GM21576 (cell line): Measurements from ENCODE around the gene CCDC196.

ENCODE experiments used
- ATAC-seq: cut with Tn5 transposase; IDR thresholded peaks from one replicate; pipeline ENCODE4 v1.9.1; 2021; ENCODE audit warnings: mild to moderate bottlenecking, moderate library complexity; ENCODE audit not compliant: unreplicated experiment

CCDC196 gene, protein sequence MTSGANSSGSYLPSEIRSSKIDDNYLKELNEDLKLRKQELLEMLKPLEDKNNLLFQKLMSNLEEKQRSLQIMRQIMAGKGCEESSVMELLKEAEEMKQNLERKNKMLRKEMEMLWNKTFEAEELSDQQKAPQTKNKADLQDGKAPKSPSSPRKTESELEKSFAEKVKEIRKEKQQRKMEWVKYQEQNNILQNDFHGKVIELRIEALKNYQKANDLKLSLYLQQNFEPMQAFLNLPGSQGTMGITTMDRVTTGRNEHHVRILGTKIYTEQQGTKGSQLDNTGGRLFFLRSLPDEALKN

DNA sequence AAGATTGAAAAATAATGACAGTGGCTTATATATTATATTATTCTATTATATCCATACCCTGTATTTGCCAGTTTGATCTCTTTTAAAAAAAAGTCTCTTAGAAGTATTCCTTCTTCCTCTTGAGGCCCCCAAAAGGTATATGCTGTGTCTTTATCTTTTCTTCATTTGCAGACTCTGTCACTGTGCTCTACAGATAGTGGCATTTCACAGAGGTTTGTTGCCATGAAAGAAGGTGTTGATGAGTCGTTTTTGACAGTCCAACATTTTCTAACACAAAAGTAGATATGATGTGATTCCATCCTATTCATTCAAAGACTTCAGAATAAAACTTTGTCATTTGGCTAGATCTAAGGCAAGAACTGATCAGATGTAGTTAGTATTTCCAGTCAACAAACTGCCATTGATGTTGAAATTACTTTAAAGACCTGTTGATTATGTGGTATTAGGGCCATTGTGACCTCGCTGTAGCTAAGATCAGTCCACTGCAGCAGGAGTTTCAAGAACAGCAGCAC is at the start of gene CCDC196:
CCDC196 (plus strand) TSS at position 462 of the 512 bp plus-strand sequence. CDS start 132 bp downstream, outside the sequence.
- ATAC-seq: no peak

DNA sequence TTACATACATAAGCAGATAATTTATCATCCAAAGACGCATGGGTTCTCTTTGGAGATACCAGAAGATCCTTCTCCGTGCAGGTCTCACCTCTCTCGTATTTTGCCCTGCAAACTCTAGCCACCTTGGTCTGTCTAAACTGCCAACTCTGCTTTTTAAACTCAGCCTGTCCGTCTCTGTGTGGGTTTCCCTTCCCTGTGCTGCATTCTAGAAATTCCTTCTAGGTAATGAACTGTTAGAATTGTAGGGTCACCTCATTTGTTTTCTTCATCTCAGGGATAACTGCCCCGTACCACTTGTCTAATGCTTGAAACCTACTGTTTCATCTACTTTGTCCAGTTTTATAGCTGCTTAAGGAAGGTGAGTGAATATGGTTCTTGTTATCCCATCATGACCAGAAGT is 45.4 kb upstream of the CCDC196 start:
- ATAC-seq: no peak

DNA sequence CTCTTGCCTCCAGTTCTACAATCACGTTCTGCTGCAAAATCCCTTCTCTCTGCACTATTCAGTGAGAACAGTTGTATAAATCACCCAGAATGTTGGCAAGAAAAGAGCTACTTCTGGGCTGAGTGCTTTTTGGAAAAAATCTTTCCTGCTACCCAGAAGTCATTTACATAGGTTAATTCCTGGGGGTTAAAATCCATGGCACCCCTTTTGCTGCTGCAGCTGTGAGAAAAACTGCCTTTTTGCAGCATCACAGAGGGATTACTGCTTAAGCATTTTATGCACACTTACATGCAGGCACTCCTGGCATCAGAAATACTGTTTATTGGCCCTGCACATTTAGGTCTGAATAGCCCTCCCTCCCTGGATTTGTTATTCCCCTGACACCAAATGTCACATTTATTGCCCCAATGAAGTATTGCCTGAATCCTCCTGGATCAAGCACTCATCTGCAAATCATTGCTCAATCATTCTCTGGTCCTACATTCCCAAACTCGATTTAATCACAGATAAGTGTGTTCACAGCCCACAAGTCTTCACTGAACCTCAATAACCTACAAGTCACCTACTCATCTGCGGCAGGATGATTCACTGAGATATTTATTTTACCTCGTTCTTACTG is 43.1 kb upstream of the CCDC196 start:
- no peak for ATAC-seq

DNA sequence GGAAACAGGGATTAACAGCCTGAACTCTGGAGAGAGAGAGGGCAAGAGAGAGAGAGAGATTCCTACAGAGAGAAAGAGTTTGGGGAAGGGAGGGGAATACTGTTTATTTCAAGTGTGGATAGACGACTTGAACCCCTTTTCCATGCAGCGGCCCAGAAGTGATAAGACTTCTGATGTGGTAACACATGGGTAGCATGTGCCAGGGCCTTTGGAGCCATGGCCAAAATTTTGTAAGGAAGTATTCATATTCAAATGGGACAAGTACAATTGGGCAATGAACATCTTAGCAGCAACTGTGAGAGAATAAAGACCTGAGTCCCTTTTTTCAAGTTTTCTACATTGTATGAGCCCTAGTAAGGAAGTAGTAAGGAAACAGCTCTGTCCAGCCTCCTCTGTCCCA is 42.4 kb upstream of the CCDC196 start:
- ATAC-seq: no peak

DNA sequence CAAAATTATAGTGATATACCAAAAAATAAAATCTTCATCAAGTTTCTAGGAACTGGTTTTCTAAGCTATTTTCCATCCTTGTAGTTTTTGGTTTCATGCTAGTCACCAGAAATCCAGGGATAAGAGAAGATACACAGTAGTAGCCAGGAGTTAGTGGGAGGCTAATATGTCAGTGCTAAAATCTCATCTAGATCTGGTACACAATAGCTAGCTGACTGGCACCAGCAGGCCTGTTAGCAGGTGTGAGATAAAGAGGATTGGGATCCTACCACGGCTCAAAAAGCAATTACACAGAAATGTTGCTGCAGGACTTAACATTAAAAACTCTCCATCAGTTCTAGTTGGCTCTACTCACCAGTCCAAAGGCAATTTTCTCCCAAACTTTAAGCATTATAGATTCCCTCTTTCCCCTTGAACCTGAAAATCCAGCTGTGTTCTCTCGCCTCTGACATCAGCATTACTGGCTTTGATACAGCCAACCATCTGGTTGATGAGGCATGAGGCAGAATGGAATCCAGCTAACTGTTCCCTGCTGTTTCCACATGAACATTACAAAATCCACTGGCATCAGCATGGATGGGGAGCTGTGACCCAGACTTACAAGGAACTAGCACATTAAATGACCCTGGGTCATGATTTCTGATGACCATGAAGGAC is 41.8 kb upstream of the CCDC196 start:
- no peak for ATAC-seq

DNA sequence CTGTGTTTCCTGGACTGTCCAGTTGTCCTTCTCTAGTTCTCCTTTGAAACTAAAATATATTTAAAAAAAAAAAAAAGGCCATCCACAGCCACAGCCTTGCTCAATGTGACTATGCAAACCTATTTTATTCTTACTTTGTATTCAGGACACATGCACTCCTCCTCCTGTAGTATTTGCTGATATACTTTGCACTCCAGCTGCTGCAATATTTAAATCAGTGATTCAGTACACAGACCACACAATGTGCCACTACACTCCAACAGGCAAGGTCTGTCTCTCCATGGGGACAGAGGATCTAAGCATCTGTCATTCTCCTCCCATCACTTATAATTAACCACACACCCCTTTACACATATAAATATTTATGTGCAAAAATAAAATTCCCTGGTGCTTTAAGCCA is 40.2 kb upstream of the CCDC196 start:
- no peak for ATAC-seq

DNA sequence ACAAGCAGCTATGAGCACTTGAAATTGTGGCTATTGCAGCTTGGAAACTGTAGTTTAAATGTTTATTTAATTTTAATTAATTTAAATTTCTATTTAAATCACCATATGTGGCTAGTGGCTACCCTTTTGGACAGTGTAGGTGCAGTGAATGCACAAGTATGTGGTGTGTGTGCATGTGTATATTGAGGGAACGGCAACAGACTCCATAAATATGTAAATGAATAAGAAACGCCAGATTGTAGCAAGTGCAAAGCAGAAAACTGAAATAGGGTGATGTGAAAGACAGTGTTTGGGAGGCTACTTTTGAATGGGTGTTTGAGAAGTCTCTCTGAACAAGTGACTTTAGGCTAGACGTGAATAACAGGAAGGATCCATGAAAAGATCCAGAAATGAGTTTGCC is 32.7 kb upstream of the CCDC196 start:
- ATAC-seq: no peak

DNA sequence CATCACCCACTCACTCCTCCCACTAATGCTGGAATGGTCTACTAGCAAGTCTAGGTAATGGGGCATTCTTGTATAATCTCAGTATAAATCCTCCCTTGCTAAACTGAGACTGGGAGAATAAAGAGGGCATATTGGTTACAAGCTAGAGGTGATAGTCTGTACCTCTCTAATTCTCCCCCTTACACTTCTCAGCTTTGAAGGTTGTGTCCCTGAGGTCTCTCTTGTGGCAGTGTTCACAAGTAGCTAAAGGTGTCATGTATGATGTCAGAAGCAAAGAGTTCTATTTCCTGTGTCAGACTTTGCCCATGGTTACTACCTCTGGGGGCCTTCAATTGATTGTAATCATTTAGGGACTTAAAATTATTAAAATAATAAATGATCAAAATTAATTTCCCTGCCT is 26.6 kb upstream of the CCDC196 start:
- no peak for ATAC-seq

DNA sequence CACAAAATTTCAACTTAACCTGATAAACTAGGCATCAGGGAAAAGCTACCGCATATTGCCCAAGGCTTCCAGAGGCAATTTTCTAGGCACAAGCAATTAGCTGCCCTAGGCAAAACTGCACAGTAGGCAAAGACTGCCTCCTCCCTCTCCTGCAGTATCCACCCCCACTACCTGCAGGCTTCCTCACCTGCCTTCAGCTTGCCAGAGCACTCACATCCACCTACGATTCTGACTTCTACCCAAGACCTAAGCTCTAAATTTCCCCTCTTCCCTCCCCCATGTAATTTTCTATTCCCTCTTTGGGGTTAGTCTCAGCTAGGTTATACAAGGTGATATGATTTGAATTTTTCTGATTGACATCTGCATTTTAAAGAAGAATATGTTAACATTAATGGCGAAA is 21.9 kb upstream of the CCDC196 start:
- ATAC-seq: no peak

DNA sequence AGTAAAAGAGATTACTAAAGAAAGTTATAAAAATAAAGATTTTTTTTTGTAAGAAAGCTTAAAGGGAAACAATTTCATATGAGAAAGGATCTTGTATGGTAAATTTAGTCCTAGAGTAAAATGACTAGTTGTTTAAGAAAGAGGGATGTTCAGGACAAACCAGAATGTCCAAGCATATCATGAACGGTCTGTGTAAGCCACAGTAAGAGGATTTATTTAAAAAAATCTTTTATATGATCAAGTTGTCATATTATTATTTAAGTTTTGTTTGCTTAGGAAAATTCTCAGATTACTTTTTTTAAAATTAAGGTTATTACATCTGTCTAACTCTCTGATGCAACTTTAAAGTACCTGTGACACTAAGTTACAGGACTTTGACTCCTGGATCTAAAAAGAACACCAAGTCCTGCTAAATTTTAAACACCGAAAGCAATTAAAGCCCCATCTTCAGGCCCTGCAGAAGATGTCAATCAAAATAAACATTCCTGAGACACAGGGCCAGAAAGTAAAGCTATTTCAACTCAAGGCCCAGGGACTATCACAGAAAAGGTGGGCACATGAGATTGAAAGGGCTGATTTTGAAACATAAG is 17.3 kb upstream of the CCDC196 start:
- no peak for ATAC-seq

DNA sequence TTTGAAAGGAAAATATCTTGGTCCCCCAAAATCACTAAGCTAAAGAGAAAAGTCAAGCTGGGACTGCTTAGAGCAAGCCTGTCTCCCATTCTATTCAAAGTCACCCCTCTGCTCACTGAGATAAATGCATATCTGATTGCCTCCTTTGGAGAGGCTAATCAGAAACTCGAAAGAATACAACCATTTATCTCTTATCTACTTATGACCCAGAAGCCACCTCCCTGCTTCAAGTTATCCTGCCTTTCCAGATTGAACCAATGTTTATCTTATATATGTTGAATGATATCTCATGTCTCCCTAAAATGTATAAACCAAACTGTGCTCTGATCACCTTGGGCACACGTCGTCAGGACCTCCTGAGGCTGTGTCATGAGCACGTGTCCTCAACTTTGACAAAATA is 14.6 kb upstream of the CCDC196 start:
- ATAC-seq: no peak

DNA sequence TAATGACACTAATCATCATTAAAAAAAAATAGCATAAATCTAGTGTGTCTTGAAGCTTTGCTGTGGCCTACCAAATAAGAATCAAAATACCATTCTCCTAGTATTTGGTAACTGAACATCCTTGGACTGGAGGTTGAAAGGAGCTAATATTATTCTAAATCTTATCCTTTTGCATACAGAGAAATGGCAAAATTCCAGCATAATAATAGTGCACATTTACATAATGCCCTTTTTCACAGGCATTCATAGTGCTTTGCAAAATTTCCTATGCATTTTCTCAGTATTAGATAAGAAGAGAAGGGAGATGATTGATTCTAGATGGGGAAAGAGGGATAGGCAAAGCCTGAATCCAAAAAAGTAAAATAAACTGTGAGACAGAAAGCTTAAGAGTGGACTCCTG is 13.9 kb upstream of the CCDC196 start:
- ATAC-seq: no peak

DNA sequence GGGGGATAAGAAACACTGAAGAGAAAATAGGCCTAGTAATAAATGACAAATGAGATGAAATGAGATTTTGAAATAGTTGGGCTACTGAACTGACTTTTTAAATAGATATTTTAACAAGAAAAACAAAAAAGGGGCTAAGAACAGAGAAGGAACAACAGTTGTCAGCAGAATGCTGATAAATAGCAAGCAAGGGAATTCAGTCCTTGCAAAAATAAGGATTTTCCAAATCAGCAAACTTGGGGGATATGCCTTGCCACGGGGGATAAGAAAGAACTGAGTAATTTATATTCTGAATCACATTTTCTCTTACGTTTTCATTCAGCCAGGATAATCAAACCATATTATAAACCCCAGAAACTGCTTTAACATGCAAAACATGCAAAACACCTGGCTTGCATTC is 12.9 kb upstream of the CCDC196 start:
- ATAC-seq: no peak

DNA sequence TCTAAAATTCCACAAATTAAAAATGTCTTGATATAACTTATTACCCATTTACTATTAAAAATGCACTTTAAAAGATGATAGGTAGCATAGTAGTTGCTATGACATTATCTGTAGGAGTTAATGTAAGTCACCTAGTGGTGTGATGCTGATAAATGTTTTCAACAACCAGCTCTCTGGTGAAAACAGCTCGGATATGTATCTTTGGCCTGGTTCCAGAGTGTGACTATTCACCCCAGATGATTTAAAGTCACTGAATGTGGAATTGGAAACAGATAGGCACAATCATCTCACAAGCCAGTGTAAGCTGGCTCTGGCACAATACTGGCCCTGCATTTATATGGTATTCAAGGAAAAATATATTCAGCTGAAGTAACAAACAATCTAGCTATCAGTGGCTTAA is 9.2 kb upstream of the CCDC196 start:
- ATAC-seq: no peak

DNA sequence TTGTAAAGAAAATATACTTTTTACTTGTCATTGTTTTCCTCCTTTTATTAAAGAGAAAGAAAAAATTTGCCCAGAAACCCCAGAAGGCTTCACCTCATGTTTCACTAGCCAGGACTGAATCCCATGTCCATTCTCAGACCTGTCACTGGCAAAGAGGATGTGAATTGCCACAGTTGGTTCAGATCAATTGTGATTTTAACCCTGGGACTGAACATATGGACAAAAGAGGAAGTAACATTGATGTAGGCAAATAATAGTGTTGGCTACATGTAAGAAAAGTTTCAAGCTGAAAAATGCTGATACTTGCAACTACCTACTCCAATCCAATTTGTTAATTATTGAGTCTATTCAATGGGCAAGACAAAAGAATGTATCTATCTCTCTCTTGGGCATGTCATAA is 8.6 kb upstream of the CCDC196 start:
- ATAC-seq: no peak

DNA sequence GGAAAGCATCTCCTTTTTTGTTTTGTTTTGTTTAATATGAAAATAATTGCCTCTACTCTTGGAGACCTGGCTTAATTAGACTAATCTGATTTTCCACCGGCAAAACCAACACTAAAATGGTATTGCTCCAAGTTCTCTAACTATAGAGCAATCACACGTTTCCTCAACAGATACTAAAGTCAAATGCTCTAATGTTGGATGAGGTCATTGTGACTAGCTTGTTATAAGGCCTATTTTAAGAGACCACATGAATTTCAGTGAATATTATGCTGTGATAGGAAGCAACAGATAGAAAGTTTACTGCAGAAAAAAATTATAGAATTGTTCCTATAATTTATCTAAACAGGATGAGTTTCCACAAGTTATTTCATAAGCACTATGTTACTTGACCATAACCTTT is 3.3 kb upstream of the CCDC196 start:
- ATAC-seq: no peak

DNA sequence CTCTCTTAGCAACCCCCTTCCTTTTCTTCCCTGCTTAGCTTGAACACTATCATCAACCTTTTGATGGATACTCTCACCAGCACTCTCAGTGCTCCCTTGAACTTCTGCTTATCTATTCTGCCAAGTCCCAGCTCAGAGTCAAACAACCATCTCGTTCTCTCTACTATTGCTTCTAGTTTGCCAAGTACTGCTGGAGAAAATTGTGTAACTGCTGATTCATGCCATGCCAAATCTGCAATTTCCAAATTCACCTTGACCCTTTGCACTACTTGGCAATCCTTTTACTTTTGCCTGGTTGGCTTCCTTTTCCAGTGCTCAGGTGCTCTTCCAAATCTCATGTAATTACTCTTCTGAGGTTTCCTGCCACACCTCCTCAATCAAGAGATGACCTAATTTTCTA is 2.8 kb upstream of the CCDC196 start:
- no peak for ATAC-seq

DNA sequence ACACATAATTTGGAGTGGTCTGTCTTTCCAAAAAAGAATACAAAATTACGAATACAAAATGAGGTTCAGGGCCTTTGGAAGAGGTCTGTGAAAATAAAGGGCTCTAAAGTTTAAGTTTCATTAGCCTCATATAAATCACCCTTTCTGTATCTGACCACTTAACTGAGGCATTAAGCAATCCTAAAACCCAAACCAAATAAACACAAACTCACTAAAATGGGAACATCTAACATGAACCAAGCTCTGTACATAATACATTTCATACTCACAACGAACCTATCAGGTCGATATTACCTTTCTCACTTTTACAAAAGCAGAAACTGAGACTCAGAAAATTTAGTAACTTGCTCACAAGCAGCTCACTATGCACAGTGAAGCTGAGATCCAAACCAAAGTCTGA is 1.1 kb upstream of the CCDC196 start:
- ATAC-seq: no peak

DNA sequence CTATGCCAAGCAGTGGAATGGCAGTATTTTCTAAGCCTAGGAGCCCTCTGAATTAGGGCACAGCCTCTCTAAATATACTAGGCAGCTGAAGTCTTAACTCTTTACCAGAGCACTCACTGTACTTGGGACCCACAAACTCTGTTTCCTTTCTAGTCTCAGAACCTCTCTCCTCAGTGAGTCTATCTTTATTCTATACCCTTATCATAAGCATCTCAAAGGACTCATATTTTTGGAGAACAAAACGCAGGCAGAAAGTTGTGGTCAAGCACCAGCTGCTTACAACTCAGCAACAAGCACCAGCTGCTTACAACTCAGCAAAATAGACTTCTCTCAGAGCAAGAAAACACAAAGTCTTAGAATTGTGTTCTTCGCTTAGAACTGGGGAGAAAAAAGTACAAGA is 993 bp downstream of the CCDC196 start:
- no peak for ATAC-seq

DNA sequence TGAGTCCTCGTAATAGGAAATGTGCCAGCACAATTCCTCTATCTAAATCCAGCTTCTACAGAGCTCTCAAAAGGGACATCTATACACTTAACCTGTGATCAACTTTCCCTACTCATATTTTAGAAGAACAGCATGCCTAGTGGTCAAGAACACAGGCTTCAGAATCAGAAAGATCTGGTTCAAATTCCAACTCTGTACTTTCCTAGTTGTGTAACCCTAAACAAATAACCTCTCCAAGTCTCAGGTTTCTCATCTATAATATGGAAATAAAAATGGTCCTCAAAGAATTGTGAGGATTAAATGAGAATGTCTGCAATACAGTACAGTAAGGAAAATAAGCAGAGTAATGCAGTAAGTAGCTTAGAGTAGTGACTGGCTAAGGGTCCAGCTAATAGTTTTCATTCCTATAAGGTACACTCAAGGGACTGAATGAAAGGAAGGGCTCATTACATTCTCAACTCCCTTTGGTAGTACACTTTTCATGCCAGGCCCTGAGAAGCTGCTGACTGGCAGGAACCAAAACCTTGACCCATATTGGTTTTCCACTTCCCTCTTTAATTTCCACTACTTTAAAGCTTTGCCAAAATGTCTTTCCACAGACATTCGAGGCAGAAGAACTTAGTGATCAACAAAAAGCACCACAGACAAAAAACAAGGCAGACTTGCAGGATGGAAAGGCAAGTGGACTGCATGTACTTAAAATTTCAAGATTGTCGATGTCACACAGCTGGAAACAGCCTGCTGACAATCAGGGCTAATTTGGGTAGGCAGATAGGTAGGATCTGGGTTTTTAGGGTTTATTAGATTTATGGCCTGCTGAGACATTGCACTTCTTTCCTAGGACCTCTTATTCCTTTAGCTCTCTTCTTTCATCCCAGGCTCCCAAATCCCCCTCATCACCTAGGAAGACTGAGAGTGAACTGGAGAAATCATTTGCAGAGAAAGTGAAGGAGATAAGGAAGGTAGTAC is 4.3 kb downstream of the CCDC196 start:
- no peak for ATAC-seq

DNA sequence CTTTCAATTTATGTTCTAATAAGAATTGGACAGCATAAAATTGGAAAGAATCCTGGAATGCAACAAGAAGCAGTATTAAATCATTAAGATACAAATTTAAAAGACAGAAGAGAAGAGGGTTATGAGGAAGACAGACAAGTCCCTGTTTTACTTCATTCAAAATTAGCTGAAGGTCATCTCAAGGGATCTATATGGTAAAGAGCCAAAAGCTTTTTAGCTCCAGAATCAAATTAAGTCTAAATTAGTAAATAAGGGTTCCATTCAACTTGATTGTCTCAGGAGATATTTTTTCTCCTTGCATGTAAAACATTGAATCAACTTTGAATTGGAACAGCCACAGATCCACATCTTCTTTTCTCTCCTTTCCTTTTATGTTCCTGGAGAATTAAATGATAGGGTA is 7.6 kb downstream of the CCDC196 start:
- ATAC-seq: no peak
